Measurements from ENCODE around the gene PITHD1. TPM values are rescaled to one million over a fixed set of nuclear protein-coding genes. Genes with fewer than 3 reads are reported as not detected.
"Not testable (repeated sequence)": the region's sequence is repeated elsewhere in the genome, so short reads cannot be mapped to it uniquely, and the experiment has no call there.

PITHD1 gene
- total RNA-seq, 1 experiment from 2014 or later, result 48.9 TPM

DNA sequence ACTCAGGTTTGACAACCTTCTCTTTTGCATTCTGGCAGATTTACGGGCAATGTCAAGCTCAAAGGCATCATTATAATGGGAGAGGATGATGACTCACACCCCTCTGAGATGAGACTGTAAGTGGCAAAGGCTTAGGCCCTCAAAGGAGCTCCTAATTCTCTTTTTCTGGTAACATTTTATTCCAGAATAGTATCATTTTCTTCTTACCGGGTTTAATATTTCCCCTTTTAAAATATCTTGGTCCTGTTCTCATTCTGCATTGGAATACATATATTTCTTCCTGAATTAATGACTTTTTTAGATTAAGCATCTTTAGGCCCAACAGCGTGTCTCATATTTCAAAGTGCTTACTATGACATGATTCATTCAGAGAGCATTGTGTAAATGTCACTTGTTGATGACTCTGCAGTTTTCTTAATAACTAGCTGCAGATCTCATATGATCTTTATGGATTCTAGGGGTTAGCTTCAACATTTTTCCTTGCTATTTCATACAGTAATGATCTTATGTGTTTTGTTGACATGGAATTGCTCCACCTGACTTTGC, 1.7 kb downstream of the PITHD1 start:
- DNase-seq (ENCODE audit: low read depth, low spot score) (no peak), ATAC-seq (no peak)
- no peaks in the 10 kb centered on the region for H3K9me3 ChIP-seq (ENCODE audit: control insufficient read depth, insufficient read depth, low read depth, low read length)
- H3K4me1 ChIP-seq (ENCODE audit: control insufficient read depth, insufficient read depth, low read length), result peaks cover 12% of the 10 kb centered on the region
- intact Hi-C loops (cut with micrococcal nuclease; ENCODE audit: unreplicated experiment), result no loop called here
- no TSS peak for BruUV-seq (replicated peaks)
- peaks cover 10% of the 10 kb centered on the region for H3K36me3 ChIP-seq (ENCODE audit: control insufficient read depth, insufficient read depth, low read length)
- no peaks in the 10 kb centered on the region for H3K27me3 ChIP-seq (ENCODE audit: control insufficient read depth, insufficient read depth, low read length)
- in situ Hi-C loops (cut with HindIII; ENCODE audit: low pct_unique_long_range_greater_than_20kb, low sequenced_read_pairs), result no loop called here
- H3K4me3 ChIP-seq (ENCODE audit: low read depth in 2 of 2, low read length in 2 of 2), result peak overlapping the region; percentile 82 to 84; a peak in 3 of 4 replicates
- POLR2A ChIA-PET, result interaction anchor here (0.7 to 3.4 kb wide), 3 partner anchors 11 to 106 kb away, joined by 5 to 12 read pairs (median 5); partner anchors contain the start of gene LYPLA2
- no peak for TF ChIP-seq TCF7L2 (IDR thresholded peaks at IDR 0.05; ENCODE audit: low read depth, low read length)
- H3K27ac ChIP-seq (ENCODE audit: low read length), result peak overlapping the region; percentile 82; the same call in 1 of the 2 replicates
- CTCF ChIA-PET, result no interaction called here

DNA sequence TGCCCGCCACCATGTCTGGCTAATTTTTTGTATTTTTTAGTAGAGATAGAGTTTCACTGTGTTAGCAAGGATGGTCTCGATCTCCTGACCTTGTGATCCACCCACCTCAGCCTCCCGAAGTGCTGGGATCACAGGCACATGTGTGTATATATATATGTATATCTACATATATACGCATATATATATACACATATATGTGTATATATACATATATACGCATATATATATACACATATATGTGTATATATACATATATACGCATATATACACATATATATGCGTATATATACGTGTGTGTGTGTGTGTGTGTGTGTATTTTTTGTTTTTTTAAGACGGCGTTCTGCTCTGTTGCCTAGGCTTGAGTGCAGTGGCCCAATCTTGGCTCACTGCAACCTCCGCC, 4.9 kb downstream of the PITHD1 start:
- ATAC-seq; H3K4me3 ChIP-seq (ENCODE audit: low read depth in 2 of 2, low read length in 2 of 2); H3K4me1 ChIP-seq (ENCODE audit: control insufficient read depth, insufficient read depth, low read length); BruUV-seq (replicated peaks); in situ Hi-C loops (cut with HindIII; ENCODE audit: low pct_unique_long_range_greater_than_20kb, low sequenced_read_pairs); intact Hi-C loops (cut with micrococcal nuclease; ENCODE audit: unreplicated experiment); H3K27ac ChIP-seq (ENCODE audit: low read length); H3K27me3 ChIP-seq (ENCODE audit: control insufficient read depth, insufficient read depth, low read length); DNase-seq (ENCODE audit: low read depth, low spot score); H3K9me3 ChIP-seq (ENCODE audit: control insufficient read depth, insufficient read depth, low read depth, low read length): not testable (repeated sequence)
- peaks cover 17% of the 10 kb centered on the region for H3K36me3 ChIP-seq (ENCODE audit: control insufficient read depth, insufficient read depth, low read length)
- ChIA-PET POLR2A (interaction anchor here (1.6 kb wide), 1 partner anchor 19 kb away, joined by 12 read pairs; no protein-coding TSS in a partner anchor), CTCF (interaction anchor here (0.7 kb wide), 1 partner anchor 55 kb away, joined by 4 read pairs; no protein-coding TSS in a partner anchor)

DNA sequence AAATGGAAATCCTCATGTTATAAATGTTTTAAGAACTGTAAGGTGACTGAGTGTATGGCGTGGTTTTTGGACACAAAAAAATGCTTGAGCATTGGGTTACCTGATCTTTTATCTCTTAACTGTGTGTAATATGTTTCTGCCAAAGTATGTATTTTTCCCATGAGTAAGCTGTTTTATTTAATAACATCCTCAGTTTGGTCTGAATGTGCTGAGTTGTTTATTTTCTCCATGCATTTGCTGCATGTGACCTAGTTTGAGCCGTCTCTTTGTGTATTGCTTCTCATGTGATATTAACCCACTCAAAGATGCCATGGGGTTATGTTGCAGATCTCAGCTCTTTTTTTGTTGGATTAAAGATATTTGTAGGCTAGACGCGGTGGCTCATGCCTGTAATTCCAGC, 6.6 kb downstream of the PITHD1 start:
- no TSS peak for BruUV-seq (replicated peaks)
- peaks cover 10% of the 10 kb centered on the region for H3K4me1 ChIP-seq (ENCODE audit: control insufficient read depth, insufficient read depth, low read length)
- POLR2A ChIA-PET, result no interaction called here
- H3K27ac ChIP-seq (ENCODE audit: low read length), result no peak overlapping the region
- peaks cover 17% of the 10 kb centered on the region for H3K36me3 ChIP-seq (ENCODE audit: control insufficient read depth, insufficient read depth, low read length)
- CTCF ChIA-PET, result no interaction called here
- DNase-seq (ENCODE audit: low read depth, low spot score) (no peak), ATAC-seq (no peak)
- no peaks in the 10 kb centered on the region for H3K9me3 ChIP-seq (ENCODE audit: control insufficient read depth, insufficient read depth, low read depth, low read length)
- no peaks in the 10 kb centered on the region for H3K27me3 ChIP-seq (ENCODE audit: control insufficient read depth, insufficient read depth, low read length)
- no peak overlapping the region for H3K4me3 ChIP-seq (ENCODE audit: low read depth in 2 of 2, low read length in 2 of 2)
- in situ Hi-C loops (cut with HindIII; ENCODE audit: low pct_unique_long_range_greater_than_20kb, low sequenced_read_pairs), result no loop called here
- TF ChIP-seq SIN3A (IDR thresholded peaks at IDR 0.05; ENCODE audit: borderline replicate concordance, insufficient read depth, low read depth, low read length) (no peak), TCF7L2 (IDR thresholded peaks at IDR 0.05; ENCODE audit: low read depth, low read length) (no peak), POLR2AphosphoS5 (IDR thresholded peaks at IDR 0.05; ENCODE audit: low read depth, low read length) (no peak)
- TF ChIP-seq, protein P1, sequence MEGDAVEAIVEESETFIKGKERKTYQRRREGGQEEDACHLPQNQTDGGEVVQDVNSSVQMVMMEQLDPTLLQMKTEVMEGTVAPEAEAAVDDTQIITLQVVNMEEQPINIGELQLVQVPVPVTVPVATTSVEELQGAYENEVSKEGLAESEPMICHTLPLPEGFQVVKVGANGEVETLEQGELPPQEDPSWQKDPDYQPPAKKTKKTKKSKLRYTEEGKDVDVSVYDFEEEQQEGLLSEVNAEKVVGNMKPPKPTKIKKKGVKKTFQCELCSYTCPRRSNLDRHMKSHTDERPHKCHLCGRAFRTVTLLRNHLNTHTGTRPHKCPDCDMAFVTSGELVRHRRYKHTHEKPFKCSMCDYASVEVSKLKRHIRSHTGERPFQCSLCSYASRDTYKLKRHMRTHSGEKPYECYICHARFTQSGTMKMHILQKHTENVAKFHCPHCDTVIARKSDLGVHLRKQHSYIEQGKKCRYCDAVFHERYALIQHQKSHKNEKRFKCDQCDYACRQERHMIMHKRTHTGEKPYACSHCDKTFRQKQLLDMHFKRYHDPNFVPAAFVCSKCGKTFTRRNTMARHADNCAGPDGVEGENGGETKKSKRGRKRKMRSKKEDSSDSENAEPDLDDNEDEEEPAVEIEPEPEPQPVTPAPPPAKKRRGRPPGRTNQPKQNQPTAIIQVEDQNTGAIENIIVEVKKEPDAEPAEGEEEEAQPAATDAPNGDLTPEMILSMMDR (IDR thresholded peaks at IDR 0.05), result no peak
- TF ChIP-seq, protein P2, sequence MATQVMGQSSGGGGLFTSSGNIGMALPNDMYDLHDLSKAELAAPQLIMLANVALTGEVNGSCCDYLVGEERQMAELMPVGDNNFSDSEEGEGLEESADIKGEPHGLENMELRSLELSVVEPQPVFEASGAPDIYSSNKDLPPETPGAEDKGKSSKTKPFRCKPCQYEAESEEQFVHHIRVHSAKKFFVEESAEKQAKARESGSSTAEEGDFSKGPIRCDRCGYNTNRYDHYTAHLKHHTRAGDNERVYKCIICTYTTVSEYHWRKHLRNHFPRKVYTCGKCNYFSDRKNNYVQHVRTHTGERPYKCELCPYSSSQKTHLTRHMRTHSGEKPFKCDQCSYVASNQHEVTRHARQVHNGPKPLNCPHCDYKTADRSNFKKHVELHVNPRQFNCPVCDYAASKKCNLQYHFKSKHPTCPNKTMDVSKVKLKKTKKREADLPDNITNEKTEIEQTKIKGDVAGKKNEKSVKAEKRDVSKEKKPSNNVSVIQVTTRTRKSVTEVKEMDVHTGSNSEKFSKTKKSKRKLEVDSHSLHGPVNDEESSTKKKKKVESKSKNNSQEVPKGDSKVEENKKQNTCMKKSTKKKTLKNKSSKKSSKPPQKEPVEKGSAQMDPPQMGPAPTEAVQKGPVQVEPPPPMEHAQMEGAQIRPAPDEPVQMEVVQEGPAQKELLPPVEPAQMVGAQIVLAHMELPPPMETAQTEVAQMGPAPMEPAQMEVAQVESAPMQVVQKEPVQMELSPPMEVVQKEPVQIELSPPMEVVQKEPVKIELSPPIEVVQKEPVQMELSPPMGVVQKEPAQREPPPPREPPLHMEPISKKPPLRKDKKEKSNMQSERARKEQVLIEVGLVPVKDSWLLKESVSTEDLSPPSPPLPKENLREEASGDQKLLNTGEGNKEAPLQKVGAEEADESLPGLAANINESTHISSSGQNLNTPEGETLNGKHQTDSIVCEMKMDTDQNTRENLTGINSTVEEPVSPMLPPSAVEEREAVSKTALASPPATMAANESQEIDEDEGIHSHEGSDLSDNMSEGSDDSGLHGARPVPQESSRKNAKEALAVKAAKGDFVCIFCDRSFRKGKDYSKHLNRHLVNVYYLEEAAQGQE (IDR thresholded peaks at IDR 0.05; ENCODE audit: insufficient read depth in 1 of 2, low read depth in 2 of 2, low read length in 1 of 2), result no peak
- intact Hi-C loops (cut with micrococcal nuclease; ENCODE audit: unreplicated experiment), result no loop called here
